NCI-H446 (cell line): ENCODE data around the gene BRI3BP.
"Not testable (repeated sequence)": the region's sequence is repeated elsewhere in the genome, so short reads cannot be mapped to it uniquely, and the experiment has no call there.

ENCODE experiments used
- DNase-seq, 2 experiments: peaks; one replicate each; lab custom pipeline; 2025; lab: John Stamatoyannopoulos, UW

BRI3BP gene

GRCh38 chr12:125023065-125023464, 29.6 kb downstream of the BRI3BP start:
- no peak for DNase-seq

- no peak for DNase-seq
Observed at GRCh38 chr12:125024949-125025563, 31.6 kb downstream of the BRI3BP start.

GRCh38 chr12:125025606-125026235, 32.3 kb downstream of the BRI3BP start:
- DNase-seq, result no peak

GRCh38 chr12:125028106-125028505, 34.7 kb downstream of the BRI3BP start:
- no peak for DNase-seq

GRCh38 chr12:125029761-125030358, 36.4 kb downstream of the BRI3BP start:
- DNase-seq, result no peak

GRCh38 chr12:125031471-125031870, 38.0 kb downstream of the BRI3BP start:
- not testable (repeated sequence) for DNase-seq

GRCh38 chr12:125032466-125033152, 39.2 kb downstream of the BRI3BP start:
- DNase-seq, result no peak

- no peak for DNase-seq
Observed at GRCh38 chr12:125033288-125033687, 39.8 kb downstream of the BRI3BP start.

GRCh38 chr12:125038976-125039625, 45.7 kb downstream of the BRI3BP start:
- no peak for DNase-seq

- no peak for DNase-seq
Observed at GRCh38 chr12:125049093-125049458, 55.6 kb downstream of the BRI3BP start.

GRCh38 chr12:125050446-125050845, 57.0 kb downstream of the BRI3BP start:
- no peak for DNase-seq

GRCh38 chr12:125050868-125051267, 57.4 kb downstream of the BRI3BP start:
- DNase-seq, result no peak

GRCh38 chr12:125053821-125054220, 60.4 kb downstream of the BRI3BP start:
- no peak for DNase-seq

- DNase-seq, result no peak
Observed at GRCh38 chr12:125055591-125055990, 62.1 kb downstream of the BRI3BP start.

GRCh38 chr12:125056306-125056705, 62.9 kb downstream of the BRI3BP start:
- DNase-seq, result no peak

- DNase-seq, result no peak
Observed at GRCh38 chr12:125057708-125058107, 64.3 kb downstream of the BRI3BP start.

- no peak for DNase-seq
Observed at GRCh38 chr12:125061229-125061628, 67.8 kb downstream of the BRI3BP start.

- DNase-seq, result not testable (repeated sequence)
Observed at GRCh38 chr12:125063522-125063921, 70.1 kb downstream of the BRI3BP start.

- DNase-seq, result no peak
Observed at GRCh38 chr12:125064492-125064891, 71.0 kb downstream of the BRI3BP start.

GRCh38 chr12:125065021-125065918, 71.8 kb downstream of the BRI3BP start, which contains the start of gene AACS:
Gene AACS, plus strand, starts transcription at chr12:125065435. Its CDS starts 150 bp downstream, at chr12:125065585.
- DNase-seq, result peak; percentile 43 to 73

GRCh38 chr12:125065919-125066570, 72.6 kb downstream of the BRI3BP start:
- DNase-seq, result no peak
